GM19328 (cell line): ENCODE measurements around the gene RAB8B.

Source experiments
- ATAC-seq: cut with Tn5 transposase; IDR thresholded peaks from one replicate; pipeline ENCODE4 v1.9.1; 2021; ENCODE audit warnings: mild to moderate bottlenecking, moderate library complexity; ENCODE audit not compliant: unreplicated experiment

The RAB8B gene

DNA sequence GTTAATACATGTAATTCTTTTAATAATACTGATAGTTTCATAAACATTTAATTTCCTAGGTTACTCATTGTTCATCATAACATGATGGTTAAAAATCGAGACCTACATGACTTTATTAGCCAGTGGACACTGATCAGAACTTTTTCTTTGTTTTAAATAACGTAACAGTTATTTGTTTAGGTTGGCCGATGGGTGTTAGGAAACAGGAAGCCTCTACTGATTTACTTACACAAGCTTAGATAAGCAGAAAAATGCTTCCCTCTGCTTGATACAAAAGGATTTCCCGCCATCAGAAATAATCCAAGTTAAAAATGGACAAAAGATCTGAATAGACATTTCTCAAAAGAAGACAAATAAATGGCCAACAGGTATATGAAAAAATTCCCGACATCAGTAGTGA is 71.4 kb downstream of the RAB8B start:
- no peak for ATAC-seq

- no peak for ATAC-seq
Measured at GRCh38 chr15:63261311-63261710, 71.9 kb downstream of the RAB8B start.

- ATAC-seq = no peak
Measured at GRCh38 chr15:63263519-63263918, 74.1 kb downstream of the RAB8B start.

- no peak for ATAC-seq
Measured at GRCh38 chr15:63264688-63265293, 75.4 kb downstream of the RAB8B start.

DNA sequence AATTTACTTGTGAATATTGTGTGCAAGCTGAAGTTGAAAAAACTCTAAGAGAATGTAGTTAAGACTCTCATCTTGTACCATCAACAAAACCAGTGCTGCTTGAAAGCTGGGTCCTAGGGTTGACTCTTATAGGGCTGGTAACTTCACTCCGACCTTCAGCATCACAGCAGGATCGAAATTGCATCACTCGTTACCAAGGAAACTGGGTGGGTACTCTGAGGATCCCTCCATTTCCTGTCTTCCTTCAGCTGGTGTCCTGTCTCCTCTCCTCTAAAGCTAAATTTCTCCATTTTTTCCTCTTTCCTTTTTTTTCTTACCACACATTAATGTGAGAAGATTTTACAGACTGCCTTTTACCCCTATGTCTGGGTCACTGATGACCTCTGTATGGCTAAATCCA is 85.0 kb downstream of the RAB8B start:
- no peak for ATAC-seq

DNA sequence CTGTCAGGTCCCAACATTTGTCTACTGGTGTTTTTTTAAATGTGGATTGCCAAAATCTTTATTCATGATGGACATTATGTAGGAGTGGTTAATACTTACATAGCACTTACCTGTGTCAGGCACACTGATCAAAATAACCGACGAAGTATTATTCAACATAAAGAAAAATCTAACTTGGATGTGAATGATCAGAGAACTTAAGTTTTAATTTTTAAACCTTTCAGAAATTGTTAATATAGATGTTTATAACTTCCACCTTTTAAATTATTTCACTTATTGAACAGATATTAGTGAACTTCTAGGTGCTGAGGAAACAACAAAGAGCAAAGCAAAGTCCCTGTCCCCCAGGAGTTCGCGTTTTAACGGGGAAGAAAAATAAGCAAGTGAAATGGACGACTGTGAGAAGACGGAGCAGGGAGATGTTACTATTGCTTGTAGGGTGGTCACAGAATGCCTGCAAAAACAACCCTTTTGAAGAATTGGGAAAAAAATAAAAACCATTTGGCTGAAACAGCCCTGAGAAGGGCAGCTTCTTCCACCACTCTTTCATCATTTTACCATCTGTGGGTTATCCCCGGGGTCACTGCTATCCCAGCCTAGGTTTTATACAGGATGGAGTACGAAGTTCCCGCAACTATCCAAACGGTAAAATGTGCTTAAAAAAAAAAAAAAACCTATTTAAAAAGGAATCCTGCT is 87.1 kb downstream of the RAB8B start:
- ATAC-seq = no peak

DNA sequence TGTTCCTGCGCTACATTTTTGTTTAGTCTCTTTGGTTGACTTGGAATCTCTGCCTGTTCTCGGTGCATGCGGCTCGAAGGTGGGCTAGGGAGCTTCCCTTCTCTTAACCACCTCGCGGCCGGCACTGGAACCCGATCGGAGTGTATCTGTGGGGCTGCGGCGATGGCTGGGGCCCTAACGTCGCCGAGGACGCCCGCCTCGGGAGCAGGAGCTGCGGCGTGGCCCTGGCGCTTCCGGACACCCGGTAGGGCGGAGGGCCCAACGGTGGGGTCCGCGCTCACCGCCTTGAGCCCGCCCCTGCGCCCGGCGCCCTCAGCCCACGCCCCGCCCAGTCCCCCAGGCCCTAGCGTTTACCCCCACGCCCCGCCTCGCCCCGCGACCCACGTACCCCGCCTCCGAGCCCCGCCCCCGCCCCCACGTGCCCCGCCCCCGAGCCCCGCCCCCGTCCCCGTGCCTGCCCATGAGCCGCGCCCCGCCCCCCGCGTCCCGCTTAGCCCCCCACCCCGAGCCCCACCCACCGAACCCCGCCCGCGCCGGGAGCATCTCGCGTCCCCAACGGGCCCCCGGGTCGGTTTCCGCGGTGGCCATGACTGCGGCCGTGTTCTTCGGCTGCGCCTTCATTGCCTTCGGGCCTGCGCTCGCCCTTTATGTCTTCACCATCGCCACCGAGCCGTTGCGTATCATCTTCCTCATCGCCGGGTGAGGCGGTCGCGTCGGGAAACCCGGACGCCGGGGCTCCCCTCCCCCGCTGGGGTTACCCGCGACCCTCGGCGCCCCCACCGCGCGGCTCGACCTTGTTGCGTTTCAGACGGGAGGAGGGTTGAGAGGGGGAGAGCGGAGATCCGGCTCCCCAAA is 87.9 kb downstream of the RAB8B start, which contains the start of gene APH1B:
APH1B (plus strand) TSS at position 568 of the 855 bp plus-strand sequence; CDS start at position 587, 19 bp downstream.
- ATAC-seq = peak; percentile 79

- no peak for ATAC-seq
Measured at GRCh38 chr15:63277893-63278456, 88.6 kb downstream of the RAB8B start.

DNA sequence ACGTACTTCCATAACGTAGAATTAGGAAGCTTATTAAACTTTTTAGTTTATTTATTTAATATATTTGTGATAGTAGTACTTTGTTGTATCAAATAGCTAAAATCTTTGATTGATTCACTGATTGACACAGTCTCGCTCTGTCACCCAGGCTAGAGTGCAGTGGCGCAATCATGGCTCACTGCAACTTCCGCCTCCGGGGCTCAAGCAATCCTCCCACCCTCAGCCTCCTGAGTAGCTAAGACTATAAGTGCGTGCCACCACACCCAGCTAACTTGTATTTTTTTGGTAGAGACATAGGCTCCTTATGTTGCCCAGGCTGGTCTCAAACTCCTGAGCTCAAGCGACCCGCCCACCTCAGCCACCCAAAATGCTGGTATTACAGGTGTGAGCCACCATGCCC is 93.7 kb downstream of the RAB8B start:
- no peak for ATAC-seq

DNA sequence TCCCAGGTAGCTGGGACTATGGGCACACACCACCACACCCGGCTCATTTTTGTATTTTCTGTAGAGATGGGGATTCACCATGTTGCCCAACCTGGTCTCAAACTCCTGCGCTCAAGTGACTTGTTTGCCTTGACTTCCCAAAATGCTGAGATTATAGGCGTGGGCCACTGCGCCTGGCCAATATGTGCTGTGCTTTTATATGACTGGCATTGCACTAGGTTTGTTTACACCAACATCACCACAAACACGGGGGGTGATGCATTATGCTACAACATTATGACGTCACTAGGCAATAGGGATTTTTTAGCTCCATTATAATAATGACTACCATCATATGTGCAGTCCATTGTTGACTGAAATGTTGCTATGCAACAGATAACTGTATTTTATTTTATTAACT is 94.9 kb downstream of the RAB8B start:
- ATAC-seq = no peak

DNA sequence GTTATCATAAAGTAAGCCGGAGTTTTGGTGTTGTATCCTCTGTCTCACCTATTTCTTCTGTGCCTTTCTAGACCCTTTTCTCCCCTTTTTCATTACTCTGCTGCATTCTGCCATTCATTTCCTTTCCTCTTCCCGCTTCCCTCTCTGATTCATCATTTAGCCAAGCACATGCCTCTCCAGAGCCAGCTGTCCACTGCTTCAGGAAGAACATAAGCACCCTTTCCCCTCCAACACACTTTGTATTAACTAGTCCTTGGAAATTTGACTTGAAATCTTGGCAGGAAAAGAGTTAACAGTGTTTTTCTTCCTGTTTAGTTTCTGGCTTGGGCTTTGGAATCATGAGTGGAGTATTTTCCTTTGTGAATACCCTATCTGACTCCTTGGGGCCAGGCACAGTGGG is 97.7 kb downstream of the RAB8B start:
- ATAC-seq = no peak

DNA sequence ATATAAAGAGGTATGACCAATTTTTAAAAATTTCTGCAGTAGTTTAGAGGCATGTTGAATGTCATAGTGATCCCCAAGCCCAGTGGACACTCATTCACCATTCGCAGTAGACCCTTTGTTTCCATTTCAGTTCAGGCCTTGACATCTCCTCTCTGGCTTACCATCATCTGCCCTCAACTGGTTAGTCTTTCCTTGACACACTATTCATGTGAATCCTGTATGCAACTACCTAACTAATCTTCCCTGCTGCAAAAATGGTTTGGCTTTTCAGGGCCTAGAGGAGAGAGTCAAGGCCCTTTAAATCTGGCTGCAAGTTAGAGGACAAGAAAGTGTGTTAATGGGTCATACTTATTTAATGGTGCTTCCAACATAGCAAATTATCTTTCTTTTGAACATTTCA is 98.9 kb downstream of the RAB8B start:
- no peak for ATAC-seq

- no peak for ATAC-seq
Measured at GRCh38 chr15:63288778-63289378, 99.5 kb downstream of the RAB8B start.

DNA sequence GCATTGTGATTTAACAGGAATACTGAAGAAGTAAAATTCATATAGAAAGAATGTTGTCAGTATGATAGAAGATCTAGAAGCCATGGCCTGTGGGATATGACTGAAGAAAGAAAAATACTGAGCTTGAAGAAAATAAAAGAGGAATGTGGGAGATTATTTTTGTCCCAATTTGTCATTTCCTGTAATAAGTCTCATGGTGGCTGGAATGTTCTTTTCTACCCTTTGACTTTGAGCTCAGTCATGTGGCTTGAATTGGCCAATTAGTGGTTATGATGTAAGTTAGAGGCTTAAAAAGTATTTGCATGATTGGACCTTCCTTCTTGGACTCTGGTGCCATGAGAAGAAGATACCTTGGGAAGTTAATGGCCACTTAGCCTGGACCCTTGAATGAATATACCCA is 102.1 kb downstream of the RAB8B start:
- ATAC-seq = no peak

GRCh38 chr15:63292241-63292640 is 102.8 kb downstream of the RAB8B start:
- ATAC-seq = no peak

DNA sequence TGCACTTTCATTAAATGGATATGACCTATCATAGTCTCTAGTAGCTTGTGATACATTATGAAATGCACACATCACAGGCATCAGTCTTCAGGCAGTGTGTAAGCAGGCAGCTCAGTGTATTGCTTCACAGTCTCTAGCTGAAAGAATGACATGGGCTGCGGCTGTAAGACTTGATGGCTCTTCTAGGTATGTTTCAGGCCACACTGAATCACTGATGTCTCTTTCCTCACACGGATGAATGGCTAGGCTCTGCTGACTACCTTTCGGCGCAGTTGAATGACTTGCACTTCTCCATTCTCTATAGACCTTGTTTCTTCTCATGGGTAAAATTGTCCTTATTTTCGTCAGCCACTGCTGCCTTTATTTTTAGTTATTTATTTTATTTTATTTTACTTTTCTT is 103.4 kb downstream of the RAB8B start:
- no peak for ATAC-seq

DNA sequence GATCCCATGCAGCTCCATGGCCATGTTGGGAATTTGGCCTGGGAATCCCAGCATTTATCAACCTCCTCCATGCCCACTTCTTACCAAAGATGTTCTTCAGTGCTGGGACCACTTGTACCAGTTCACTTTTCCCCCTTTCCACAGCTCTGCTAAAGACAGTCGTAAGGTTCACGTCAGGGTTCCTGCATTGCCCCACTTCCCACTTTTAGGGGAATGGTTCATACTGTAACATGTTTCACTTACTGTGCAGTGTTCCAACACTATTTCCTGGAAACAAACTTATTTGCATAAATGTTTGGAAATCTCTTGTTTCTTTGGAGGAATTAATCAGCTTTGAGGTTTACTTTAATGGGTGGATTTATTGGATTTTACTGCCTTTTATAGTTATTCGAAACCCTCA is 105.0 kb downstream of the RAB8B start:
- ATAC-seq = no peak

GRCh38 chr15:63295341-63295740 is 105.9 kb downstream of the RAB8B start:
- ATAC-seq = no peak

DNA sequence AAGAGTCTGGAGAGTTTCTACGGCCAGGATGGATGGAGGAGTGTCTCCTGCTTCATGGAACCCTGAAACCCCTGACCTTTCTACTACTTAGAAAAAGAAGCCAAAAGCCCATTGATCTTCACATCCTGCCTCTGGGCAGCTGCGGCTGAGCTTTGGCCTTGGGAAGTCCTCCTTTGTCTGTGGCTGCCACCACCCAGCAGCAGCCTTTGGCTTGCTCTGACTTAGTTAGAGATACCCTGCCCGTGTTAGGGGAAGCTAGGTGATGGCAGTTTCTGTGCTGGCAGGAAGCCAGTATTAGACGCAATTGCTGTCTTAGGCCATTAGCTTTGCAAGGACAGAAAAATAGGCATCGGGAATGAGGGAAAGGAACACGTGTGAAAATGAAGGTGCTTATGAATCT is 106.8 kb downstream of the RAB8B start:
- ATAC-seq = no peak

DNA sequence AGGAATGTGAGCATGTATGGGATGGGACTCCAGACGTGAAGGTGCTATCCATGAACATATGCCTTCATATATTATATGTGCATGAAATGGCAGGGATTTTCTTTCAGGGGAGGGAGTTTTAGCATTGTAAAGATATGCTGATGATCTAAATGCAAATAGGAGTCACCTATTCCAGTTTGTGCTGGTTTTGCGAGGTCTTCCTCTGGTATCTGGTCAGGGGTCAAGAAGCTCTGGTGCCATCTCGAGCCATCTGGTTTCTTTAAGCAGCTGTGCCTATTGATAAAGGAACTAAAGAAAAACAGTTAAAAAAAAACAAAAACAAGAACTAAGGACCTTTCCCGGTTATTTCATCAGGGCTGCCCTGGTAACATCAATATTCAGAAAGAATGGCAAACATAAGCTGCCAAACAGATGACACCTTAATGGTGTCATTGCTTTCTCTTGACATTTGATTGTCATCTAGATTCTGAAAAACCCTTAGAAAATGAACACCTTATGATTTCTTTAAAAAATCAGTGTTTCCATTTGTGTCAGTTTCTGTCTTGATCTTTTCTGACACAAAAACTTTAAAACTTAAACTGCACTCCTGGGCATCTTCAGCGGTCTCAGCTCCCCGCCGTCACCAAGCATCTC is 110.7 kb downstream of the RAB8B start:
- no peak for ATAC-seq

DNA sequence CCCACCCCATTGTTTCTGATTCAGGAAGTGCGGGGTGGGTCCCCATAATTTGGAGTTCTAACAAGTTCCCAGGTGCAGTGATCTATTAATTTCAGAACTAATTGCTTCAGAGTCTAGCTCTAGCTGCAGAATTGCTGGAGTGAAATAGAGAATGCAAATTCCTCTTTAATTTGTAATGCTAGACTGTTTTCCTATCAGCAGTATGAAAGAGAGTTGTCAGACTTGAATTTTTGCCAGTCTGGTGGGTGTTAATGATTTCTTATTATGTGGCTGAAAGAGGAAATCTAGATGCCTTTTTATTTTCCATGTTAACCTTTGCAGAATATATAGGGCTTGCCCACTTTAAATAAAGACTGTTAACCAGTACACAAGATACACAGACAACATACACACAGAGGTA is 111.7 kb downstream of the RAB8B start:
- no peak for ATAC-seq
